Epithelial cell of esophagus (primary cell): ENCODE results near the gene DAGLB.

ENCODE experiments used
- DNase-seq: peaks from one replicate; pipeline ENCODE4 v3.0.0; 2010; ENCODE audit warnings: low read depth
- H3K4me3 ChIP-seq: 2 replicates; pipeline ENCODE4 v1.5.1; 2011; ENCODE audit warnings: mild to moderate bottlenecking, low read length, control low read depth
- TF ChIP-seq, protein P1 (sequence below): IDR thresholded peaks from 2 replicates; pipeline ENCODE4 v1.5.1; 2011; ENCODE audit warnings: low read depth, mild to moderate bottlenecking, low read length, control low read depth, inconsistent platforms; ENCODE audit not compliant: insufficient read depth; ENCODE audit errors: missing control alignments

Gene DAGLB

DNA sequence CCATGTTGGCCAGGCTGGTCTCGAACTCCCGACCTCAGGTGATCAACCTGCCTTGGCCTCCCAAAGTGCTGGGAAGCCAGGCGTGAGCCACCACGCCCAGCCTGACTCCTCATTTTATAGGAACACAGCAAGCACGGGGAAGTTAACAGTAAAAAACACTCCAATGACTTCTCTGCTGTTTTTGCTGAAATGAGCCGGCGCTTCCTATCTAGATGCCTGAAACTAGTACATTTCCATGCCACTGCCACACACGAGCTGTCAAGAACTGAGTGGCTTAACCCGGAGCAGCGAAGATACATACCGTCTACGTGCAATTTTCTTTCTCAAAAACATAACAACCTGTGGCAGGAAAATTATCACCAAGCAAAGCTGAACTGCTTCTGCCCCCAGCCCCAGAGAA, 16.8 kb downstream of the DAGLB start:
- TF ChIP-seq, protein P1, sequence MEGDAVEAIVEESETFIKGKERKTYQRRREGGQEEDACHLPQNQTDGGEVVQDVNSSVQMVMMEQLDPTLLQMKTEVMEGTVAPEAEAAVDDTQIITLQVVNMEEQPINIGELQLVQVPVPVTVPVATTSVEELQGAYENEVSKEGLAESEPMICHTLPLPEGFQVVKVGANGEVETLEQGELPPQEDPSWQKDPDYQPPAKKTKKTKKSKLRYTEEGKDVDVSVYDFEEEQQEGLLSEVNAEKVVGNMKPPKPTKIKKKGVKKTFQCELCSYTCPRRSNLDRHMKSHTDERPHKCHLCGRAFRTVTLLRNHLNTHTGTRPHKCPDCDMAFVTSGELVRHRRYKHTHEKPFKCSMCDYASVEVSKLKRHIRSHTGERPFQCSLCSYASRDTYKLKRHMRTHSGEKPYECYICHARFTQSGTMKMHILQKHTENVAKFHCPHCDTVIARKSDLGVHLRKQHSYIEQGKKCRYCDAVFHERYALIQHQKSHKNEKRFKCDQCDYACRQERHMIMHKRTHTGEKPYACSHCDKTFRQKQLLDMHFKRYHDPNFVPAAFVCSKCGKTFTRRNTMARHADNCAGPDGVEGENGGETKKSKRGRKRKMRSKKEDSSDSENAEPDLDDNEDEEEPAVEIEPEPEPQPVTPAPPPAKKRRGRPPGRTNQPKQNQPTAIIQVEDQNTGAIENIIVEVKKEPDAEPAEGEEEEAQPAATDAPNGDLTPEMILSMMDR, result no peak
- DNase-seq, result no peak

DNA sequence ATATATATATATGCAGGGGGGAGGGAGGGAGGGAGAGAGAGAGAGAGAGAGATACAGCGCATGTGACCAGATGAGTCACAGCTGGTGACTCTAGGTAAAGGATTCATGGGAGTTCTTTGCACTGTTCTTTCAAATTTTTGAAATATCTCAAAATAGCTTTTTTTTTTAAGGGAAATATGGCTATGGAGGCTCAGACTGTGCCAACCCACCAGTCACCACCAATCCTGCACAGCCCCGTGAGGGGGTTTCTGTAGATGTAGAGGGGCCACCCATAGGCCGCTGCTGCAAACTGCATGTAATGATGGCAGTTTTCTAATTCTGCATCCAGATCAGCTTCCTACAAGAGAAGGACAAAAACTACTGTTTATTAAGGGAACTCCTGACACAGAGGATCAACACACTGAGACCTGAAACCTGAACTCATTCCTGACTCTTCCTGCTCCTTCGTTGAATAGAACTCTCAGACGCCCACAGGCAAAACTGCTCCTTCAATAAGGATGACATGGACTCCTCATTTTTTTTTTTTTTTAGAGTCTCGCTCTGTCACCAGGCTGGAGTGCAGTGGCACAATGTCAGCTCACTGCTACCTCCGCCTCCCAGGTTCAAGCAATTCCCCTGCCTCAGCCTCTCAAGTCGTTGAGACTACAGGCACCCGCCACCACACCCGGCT, 17.3 kb downstream of the DAGLB start:
- peak; percentile 49 for DNase-seq

More for the DNA sequence above, 16.8 kb downstream of the DAGLB start:
- H3K4me3 ChIP-seq, result no peak overlapping the region

DNA sequence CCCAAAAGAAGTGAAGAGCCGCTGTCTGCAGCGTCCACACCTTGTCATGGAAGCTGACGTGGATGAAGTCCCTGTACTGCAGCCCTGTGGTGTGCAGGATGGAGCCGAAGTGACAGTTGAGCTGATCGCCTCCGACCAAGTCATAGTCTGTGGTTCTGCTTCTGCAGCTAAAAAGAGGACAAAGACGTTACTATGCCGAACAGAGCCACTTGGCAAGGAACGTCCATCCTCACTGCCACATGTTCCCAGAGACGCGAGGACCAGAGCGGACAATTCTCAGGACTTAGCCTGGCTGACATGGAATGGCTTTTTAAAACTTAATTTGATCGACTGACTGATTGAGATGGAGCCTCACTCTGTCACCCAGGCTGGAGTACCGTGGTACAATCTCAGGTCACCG, 21.8 kb downstream of the DAGLB start:
- TF ChIP-seq, protein P1, result no peak
- no peak overlapping the region for H3K4me3 ChIP-seq
- no peak for DNase-seq

More for the DNA sequence above, 17.3 kb downstream of the DAGLB start:
- TF ChIP-seq, protein P1, result peak; percentile 6
- H3K4me3 ChIP-seq, result no peak overlapping the region

DNA sequence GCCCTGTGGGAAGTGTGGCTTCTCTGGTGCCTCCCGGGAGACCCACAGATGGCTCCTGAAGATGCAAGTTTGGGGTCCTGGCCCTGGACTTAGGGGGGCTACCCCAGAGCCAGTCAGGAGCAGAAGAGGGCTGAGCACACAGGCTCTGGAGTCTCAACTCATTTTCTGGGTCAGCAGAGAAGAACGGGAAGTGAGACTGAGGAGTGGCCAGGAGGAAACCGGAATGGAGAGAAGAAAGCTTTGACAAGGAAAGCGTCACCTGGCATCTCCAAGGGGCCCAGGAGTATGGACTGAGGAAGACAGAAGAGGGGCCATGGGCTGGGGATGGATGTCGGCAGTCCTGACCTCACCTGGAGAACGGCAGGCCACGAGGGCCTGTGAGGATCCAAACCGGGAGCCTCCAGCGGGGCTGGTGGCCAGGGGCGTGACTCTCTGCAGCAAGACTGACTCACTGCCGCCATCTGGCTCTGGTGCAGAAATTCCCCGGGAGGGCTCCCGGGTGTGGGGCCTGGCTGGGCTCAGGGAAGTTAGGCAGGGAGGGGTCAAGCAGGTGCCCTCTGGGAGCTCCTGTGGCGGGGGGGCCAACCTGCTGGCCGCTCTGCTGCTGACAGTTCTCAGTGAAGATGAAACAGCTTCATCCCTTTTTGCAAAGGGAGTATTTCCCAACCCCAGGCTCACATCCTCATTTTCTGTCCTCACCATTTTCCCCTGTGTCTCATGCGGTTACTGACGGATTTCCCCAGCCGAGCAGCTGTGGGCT, 23.6 kb downstream of the DAGLB start:
- TF ChIP-seq, protein P1, result peak; percentile 46
- DNase-seq, result peak; percentile 76
- H3K4me3 ChIP-seq, result no peak overlapping the region

DNA sequence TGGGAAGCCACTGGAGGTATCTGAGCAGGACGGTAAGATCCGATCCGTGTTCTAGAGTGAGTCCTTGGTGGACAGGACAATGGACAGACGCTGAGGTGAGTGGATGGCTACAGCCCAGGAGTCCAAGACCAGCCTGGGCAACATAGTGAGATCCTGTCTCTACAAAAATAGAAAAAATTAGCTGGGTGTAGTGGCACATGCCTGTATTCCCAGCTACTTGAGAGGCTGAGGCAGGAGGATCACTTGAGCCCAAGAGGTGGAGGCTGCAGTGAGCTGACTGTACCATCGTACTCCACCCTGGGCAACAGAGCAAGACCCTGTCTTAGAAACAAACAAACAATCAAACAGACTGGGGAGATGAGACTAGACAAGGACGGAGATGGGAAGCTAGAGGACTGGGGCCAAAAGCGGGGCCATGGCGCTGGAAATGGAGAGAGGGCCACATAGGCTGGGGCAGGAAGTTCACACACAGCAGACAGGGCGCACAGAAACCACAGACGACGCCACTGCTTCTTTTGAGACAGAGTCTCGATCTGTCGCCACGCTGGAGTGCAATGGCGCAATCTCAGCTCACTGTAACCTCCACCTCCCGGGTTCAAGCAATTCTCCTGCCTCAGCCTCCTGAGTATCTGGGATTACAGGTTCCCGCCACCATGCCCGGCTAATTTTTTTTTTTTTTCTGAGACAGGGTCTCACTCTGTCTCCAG, 24.7 kb downstream of the DAGLB start:
- H3K4me3 ChIP-seq, result no peak overlapping the region
- DNase-seq, result no peak
- TF ChIP-seq, protein P1, result no peak

DNA sequence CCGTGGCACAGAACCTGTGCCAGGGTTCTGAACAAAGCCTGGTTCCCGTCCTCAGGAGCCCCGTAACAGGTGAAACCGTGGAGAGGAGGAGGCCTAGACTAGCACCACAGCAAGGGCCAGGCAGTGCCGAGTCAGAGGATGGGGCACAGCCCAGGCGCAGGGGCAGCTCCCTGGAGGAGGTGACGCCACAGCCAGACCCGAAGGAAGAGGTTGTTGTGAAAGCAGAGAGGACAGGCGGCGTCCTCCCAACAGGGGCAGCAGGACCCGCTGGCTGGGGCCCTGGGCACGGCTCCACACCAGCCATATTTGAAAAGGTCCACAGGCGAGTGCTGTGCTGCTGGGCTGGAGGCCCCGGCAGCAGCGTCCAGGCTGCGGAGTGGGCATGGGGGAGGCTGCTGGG, 25.7 kb downstream of the DAGLB start:
- TF ChIP-seq, protein P1, result no peak
- DNase-seq, result no peak
- no peak overlapping the region for H3K4me3 ChIP-seq
